GF-D8 (cell line): ENCODE results near the gene CNBD2.
"Not testable (repeated sequence)": the region's sequence is repeated elsewhere in the genome, so short reads cannot be mapped to it uniquely, and the experiment has no call there.

Experiments used
- DNase-seq: peaks from one replicate; lab custom pipeline; 2025; lab: John Stamatoyannopoulos, UW

Gene CNBD2

GRCh38 chr20:36063916-36064657, 95.7 kb downstream of the CNBD2 start:
- DNase-seq: no peak

- peak; percentile 5 for DNase-seq
These were observed 96.5 kb downstream of the CNBD2 start for GRCh38 chr20:36064658-36065426.

- no peak for DNase-seq
These were observed 97.1 kb downstream of the CNBD2 start for GRCh38 chr20:36065427-36065998.

- DNase-seq: no peak
These were observed 98.4 kb downstream of the CNBD2 start for GRCh38 chr20:36066777-36067176.

- DNase-seq: not testable (repeated sequence)
These were observed 100.1 kb downstream of the CNBD2 start for GRCh38 chr20:36068526-36068925.

GRCh38 chr20:36070451-36070850, 102.1 kb downstream of the CNBD2 start:
- DNase-seq: no peak

GRCh38 chr20:36071848-36072247, 103.5 kb downstream of the CNBD2 start:
- no peak for DNase-seq

- DNase-seq: no peak
These were observed 106.6 kb downstream of the CNBD2 start for GRCh38 chr20:36074983-36075382.

GRCh38 chr20:36077762-36078161, 109.4 kb downstream of the CNBD2 start:
- DNase-seq: not testable (repeated sequence)

GRCh38 chr20:36079486-36079885, 111.1 kb downstream of the CNBD2 start:
- no peak for DNase-seq

GRCh38 chr20:36079984-36080383, 111.6 kb downstream of the CNBD2 start:
- not testable (repeated sequence) for DNase-seq
